GM10266 (cell line): ENCODE results near the gene ABR.

Experiments used
- DNase-seq: peaks from one replicate; pipeline ENCODE4 v3.0.0; 2012; ENCODE audit errors: extremely low spot score
- TF ChIP-seq, protein P1 (sequence below): IDR thresholded peaks from 2 replicates; pipeline ENCODE4 v1.5.1; 2012; ENCODE audit warnings: mild to moderate bottlenecking, low read depth; ENCODE audit not compliant: control insufficient read depth, insufficient read depth; ENCODE audit errors: missing control alignments

The ABR gene

DNA sequence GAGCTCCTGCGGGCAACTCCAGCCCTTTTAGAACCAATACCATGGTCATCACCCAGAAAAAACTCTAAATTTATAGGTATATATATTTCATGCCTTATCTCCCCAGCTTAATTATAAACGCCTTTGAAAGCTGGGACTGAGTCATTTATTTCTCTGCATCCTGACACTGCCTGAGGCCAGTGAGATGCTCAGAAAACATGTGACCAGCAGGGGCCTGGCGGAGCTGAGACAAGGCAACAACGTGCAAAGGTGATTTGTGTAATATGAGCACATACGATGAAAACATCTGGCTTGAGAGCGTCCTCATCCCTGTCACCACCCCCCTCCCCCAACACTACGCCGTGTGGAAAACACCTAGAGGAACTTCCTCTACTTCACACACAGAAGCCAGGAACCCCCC, 222.9 kb downstream of the ABR start:
- DNase-seq: no peak
- TF ChIP-seq, protein P1, sequence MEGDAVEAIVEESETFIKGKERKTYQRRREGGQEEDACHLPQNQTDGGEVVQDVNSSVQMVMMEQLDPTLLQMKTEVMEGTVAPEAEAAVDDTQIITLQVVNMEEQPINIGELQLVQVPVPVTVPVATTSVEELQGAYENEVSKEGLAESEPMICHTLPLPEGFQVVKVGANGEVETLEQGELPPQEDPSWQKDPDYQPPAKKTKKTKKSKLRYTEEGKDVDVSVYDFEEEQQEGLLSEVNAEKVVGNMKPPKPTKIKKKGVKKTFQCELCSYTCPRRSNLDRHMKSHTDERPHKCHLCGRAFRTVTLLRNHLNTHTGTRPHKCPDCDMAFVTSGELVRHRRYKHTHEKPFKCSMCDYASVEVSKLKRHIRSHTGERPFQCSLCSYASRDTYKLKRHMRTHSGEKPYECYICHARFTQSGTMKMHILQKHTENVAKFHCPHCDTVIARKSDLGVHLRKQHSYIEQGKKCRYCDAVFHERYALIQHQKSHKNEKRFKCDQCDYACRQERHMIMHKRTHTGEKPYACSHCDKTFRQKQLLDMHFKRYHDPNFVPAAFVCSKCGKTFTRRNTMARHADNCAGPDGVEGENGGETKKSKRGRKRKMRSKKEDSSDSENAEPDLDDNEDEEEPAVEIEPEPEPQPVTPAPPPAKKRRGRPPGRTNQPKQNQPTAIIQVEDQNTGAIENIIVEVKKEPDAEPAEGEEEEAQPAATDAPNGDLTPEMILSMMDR: no peak

- DNase-seq: no peak
- TF ChIP-seq, protein P1: no peak
These were observed 225.2 kb downstream of the ABR start for GRCh38 chr17:954431-955164.

GRCh38 chr17:953767-954166, 226.0 kb downstream of the ABR start:
- DNase-seq: no peak

More at GRCh38 chr17:953767-954166, 226.0 kb downstream of the ABR start:
- TF ChIP-seq, protein P1: no peak
